HG03139 (cell line): ENCODE measurements around the gene CCDC28A.

Experiments used
- ATAC-seq: cut with Tn5 transposase; IDR thresholded peaks from one replicate; pipeline ENCODE4 v1.9.1; 2021; ENCODE audit not compliant: unreplicated experiment

Gene CCDC28A

GRCh38 chr6:138833816-138834539 is 60.4 kb downstream of the CCDC28A start:
- no peak for ATAC-seq

- ATAC-seq, result no peak
These were observed 63.7 kb downstream of the CCDC28A start for GRCh38 chr6:138837246-138837645.
